Measurements from ENCODE around the gene ZNF805.
"Not testable (repeated sequence)": the region's sequence is repeated elsewhere in the genome, so short reads cannot be mapped to it uniquely, and the experiment has no call there.

ZNF805 gene

GRCh38 chr19:57242821-57243220 is 2.4 kb downstream of the ZNF805 start:
- no peak for DNase-seq (ENCODE audit: low spot score)
- in situ Hi-C loops (cut with MboI; ENCODE audit: low pct_unique_long_range_greater_than_20kb, low sequenced_read_pairs, unreplicated experiment) = no loop called here
- no peak for TF ChIP-seq CTCF (IDR thresholded peaks at IDR 0.05; ENCODE audit: extremely low read depth, insufficient read depth, missing control alignments)

- TF ChIP-seq CTCF (IDR thresholded peaks at IDR 0.05; ENCODE audit: extremely low read depth, insufficient read depth, missing control alignments) = no peak
- in situ Hi-C loops (cut with MboI; ENCODE audit: low pct_unique_long_range_greater_than_20kb, low sequenced_read_pairs, unreplicated experiment) = no loop called here
These were observed 4.1 kb downstream of the ZNF805 start for GRCh38 chr19:57244513-57244912.

GRCh38 chr19:57245066-57245465 is 4.6 kb downstream of the ZNF805 start:
- DNase-seq (ENCODE audit: low spot score) = no peak
- TF ChIP-seq CTCF (IDR thresholded peaks at IDR 0.05; ENCODE audit: extremely low read depth, insufficient read depth, missing control alignments) = no peak
- in situ Hi-C loops (cut with MboI; ENCODE audit: low pct_unique_long_range_greater_than_20kb, low sequenced_read_pairs, unreplicated experiment) = no loop called here

More at GRCh38 chr19:57244513-57244912, 4.1 kb downstream of the ZNF805 start:
- DNase-seq (ENCODE audit: low spot score) = no peak

DNA sequence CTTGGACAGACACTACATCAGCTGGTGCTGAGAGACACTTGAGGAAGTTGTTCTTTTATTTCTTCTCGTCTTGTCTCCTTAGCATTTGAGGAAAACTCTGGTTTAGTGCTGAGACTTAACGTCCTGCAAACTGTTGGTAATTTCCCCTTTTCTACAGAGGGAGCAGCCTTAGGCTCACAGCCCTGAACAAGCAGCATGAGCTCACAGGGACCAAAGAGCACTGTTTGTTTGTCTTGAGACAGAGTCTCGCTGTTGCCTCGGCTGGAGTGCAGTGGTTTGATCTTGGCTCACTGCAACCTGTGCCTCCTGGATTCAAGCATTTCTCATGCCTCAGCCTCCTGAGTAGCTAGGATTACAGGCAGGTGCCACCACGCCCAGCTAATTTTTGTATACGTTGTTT is 5.5 kb downstream of the ZNF805 start:
- in situ Hi-C loops (cut with MboI; ENCODE audit: low pct_unique_long_range_greater_than_20kb, low sequenced_read_pairs, unreplicated experiment) = no loop called here
- DNase-seq (ENCODE audit: low spot score) = no peak
- TF ChIP-seq CTCF (IDR thresholded peaks at IDR 0.05; ENCODE audit: extremely low read depth, insufficient read depth, missing control alignments) = no peak

DNA sequence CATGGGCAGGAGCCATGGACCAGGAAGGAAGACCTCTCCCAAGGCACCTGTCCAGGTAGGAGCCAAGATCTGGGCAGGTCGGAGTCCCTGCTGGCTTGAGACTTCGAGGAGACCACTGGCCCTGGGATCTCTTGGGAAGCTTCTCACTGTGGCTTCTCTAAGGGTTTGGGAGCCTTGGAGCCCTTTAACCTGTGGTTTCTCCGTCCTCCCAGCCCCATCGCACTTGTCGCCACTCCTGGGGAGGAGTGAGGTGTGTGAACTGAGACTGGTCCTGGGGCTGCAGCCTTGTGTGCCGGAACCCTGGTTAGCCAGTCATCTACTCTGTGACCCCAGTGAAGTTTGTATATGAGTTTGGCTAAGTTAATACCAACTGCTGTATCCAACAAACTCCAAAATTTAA is 8.2 kb downstream of the ZNF805 start:
- in situ Hi-C loops (cut with MboI; ENCODE audit: low pct_unique_long_range_greater_than_20kb, low sequenced_read_pairs, unreplicated experiment) = no loop called here
- no peak for DNase-seq (ENCODE audit: low spot score)
- no peak for TF ChIP-seq CTCF (IDR thresholded peaks at IDR 0.05; ENCODE audit: extremely low read depth, insufficient read depth, missing control alignments)

DNA sequence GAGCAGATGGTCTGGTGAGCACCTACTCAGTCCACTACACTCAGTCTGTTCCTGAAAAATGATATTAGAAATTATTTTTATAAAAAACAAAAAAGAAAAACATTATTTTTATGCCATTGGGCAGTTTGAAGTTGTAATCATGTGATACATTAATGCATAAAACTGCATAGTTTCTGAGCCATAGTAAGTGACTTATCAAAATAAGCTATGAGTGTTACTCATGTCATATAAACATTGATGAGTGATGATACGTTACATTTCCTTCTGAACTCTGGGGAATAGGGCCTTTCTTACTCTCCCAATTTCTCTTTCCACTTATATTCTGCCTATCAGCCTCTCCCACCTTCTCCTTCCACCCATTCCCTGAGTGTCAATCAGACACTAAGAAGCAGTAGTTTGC is 8.9 kb downstream of the ZNF805 start:
- TF ChIP-seq CTCF (IDR thresholded peaks at IDR 0.05; ENCODE audit: extremely low read depth, insufficient read depth, missing control alignments) = no peak
- no peak for DNase-seq (ENCODE audit: low spot score)
- in situ Hi-C loops (cut with MboI; ENCODE audit: low pct_unique_long_range_greater_than_20kb, low sequenced_read_pairs, unreplicated experiment) = no loop called here

GRCh38 chr19:57253767-57254166 is 13.3 kb downstream of the ZNF805 start:
- in situ Hi-C loops (cut with MboI; ENCODE audit: low pct_unique_long_range_greater_than_20kb, low sequenced_read_pairs, unreplicated experiment); DNase-seq (ENCODE audit: low spot score): not testable (repeated sequence)

Measured in GM13977 (cell line).